A549 (cell line): ENCODE results near the gene KCTD11.

Source experiments
- CBX2 ChIP-seq: fragments of 200-600 bp; sonication (generic); IDR thresholded peaks from 2 replicates; pipeline ENCODE4 v1.6.1; 2016; ENCODE audit warnings: low read depth, mild to moderate bottlenecking, borderline replicate concordance
- EP300 ChIP-seq, 2 experiments: fragments of >200 bp; sonication (Bioruptor Twin); formaldehyde crosslinking; IDR thresholded peaks; 2 replicates in 1 of 2; 3 replicates in 1 of 2; pipeline ENCODE4 v1.6.1; 2016 to 2017
- ESRRA ChIP-seq: fragments of 150-350 bp; IDR thresholded peaks from 2 replicates; pipeline ENCODE4 v1.6.1; 2014; ENCODE audit warnings: mild to moderate bottlenecking, low read length, borderline replicate concordance
- JUNB ChIP-seq: fragments of >200 bp; sonication (Bioruptor Twin); formaldehyde crosslinking; IDR thresholded peaks from 2 replicates; pipeline ENCODE4 v1.6.1; 2016
- KDM1A ChIP-seq: fragments of 200-600 bp; sonication (generic); IDR thresholded peaks from 2 replicates; pipeline ENCODE4 v1.6.1; 2016; ENCODE audit warnings: low read depth, mild to moderate bottlenecking
- MAZ ChIP-seq: fragments of 150-350 bp; IDR thresholded peaks from 2 replicates; pipeline ENCODE4 v1.6.1; 2014; ENCODE audit warnings: antibody characterized with exemption, low read depth, low read length, borderline replicate concordance
- NFE2L2 ChIP-seq: fragments of 150-350 bp; conservative IDR thresholded peaks from 2 replicates; pipeline ENCODE4 v1.6.1; 2014; ENCODE audit warnings: low read length
- POLR2A ChIP-seq: IDR thresholded peaks from 2 replicates; pipeline ENCODE4 v1.6.1; 2012; ENCODE audit warnings: mild to moderate bottlenecking, low read length
- SREBF2 ChIP-seq: fragments of 450-650 bp; IDR thresholded peaks from 2 replicates; pipeline ENCODE4 v1.6.1; 2014; ENCODE audit warnings: mild to moderate bottlenecking, moderate library complexity
- ZFP36 ChIP-seq: fragments of 450-650 bp; IDR thresholded peaks from 2 replicates; pipeline ENCODE4 v1.6.1; 2014; ENCODE audit warnings: borderline replicate concordance; ENCODE audit not compliant: partially characterized antibody
- TF ChIP-seq, protein P1 (sequence below): fragments of >200 bp; sonication (Bioruptor Twin); formaldehyde crosslinking; IDR thresholded peaks from 3 replicates; pipeline ENCODE4 v1.5.1; 2016
- TF ChIP-seq, protein P2 (sequence below): IDR thresholded peaks from 2 replicates; pipeline ENCODE4 v1.6.1; 2012

DNA sequence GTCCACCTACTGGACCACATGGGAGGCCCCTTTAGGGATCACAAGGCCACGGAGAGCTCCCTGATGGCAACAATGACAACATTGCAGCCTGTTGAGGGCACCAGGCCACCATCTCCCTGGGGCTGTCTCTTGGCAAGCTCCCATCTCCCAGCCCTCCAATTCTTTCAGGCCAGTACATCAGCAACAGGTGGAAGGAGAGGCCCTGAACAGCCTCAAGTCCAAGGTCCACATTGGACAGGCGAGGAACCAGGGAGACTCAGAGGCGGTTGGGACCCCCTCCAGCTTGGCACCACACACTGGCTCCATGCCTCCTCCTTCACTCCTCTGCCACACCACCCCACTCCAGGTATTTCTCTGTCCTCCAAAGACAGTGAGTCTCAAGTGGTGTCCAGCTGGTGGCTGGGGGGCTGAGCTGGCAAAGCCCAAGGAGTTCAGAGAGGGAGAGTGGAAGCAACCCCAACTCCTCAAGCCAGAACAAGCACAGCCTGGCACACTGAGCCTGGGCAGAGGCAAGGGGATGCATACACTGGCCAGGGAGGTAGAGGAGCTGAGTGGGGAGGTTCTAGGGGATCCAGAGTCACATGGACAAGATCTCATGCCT is 16.9 kb upstream of the KCTD11 start:
- TF ChIP-seq, protein P1, sequence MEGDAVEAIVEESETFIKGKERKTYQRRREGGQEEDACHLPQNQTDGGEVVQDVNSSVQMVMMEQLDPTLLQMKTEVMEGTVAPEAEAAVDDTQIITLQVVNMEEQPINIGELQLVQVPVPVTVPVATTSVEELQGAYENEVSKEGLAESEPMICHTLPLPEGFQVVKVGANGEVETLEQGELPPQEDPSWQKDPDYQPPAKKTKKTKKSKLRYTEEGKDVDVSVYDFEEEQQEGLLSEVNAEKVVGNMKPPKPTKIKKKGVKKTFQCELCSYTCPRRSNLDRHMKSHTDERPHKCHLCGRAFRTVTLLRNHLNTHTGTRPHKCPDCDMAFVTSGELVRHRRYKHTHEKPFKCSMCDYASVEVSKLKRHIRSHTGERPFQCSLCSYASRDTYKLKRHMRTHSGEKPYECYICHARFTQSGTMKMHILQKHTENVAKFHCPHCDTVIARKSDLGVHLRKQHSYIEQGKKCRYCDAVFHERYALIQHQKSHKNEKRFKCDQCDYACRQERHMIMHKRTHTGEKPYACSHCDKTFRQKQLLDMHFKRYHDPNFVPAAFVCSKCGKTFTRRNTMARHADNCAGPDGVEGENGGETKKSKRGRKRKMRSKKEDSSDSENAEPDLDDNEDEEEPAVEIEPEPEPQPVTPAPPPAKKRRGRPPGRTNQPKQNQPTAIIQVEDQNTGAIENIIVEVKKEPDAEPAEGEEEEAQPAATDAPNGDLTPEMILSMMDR: no peak
- TF ChIP-seq ESRRA: no peak
- TF ChIP-seq JUNB: no peak
- TF ChIP-seq POLR2A: no peak
- TF ChIP-seq NFE2L2: no peak
- TF ChIP-seq MAZ: no peak
- TF ChIP-seq EP300 (IDR thresholded peaks at IDR 0.05): no peak
- TF ChIP-seq ZFP36: no peak
- no peak for TF ChIP-seq CBX2
- TF ChIP-seq, protein P2, sequence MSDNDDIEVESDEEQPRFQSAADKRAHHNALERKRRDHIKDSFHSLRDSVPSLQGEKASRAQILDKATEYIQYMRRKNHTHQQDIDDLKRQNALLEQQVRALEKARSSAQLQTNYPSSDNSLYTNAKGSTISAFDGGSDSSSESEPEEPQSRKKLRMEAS: no peak
- no peak for TF ChIP-seq SREBF2
- TF ChIP-seq KDM1A: no peak
